ENCODE data around the gene PCDHB5. TPM values are rescaled to one million over a fixed set of nuclear protein-coding genes. Genes with fewer than 3 reads are reported as not detected.
A peak's percentile ranks its signal among the peaks of the same experiment; 100 is the strongest.

Gene PCDHB5
- total and polyA plus RNA-seq, 9 of the 15 experiments (the other 6 are each of a cell fraction or from before 2014, with no cell fraction given) = not detected

GRCh38 chr5:141121563-141121962 is 13.4 kb upstream of the PCDHB5 start, which contains the start of gene PCDHB4:
Gene PCDHB4 (plus strand): TSS chr5:141121818. CDS start chr5:141121999, 181 bp downstream.
- no peaks in the 10 kb centered on the region for H3K9me1 ChIP-seq (ENCODE audit: control insufficient read depth, insufficient read depth, low read length)
- H3K4me3 ChIP-seq = no peak within 1 kb of the TSS
- H3K9ac ChIP-seq (ENCODE audit: insufficient read depth in 1 of 2, low read depth in 2 of 2, low read length in 2 of 2) = no peak within 1 kb of the TSS
- TF ChIP-seq ARID1B (IDR thresholded peaks at IDR 0.05) (no peak), ZNF395 (CRISPR knock-in tag; IDR thresholded peaks at IDR 0.05) (no peak), ARHGAP35 (IDR thresholded peaks at IDR 0.05; ENCODE audit: partially characterized antibody) (no peak), CTCF (IDR thresholded peaks at IDR 0.05 in 2 of 3, conservative IDR thresholded peaks at IDR 0.05 in 1 of 3; ENCODE audit: insufficient read depth in 2 of 3, low read depth in 1 of 3, low read length in 3 of 3) (peak; percentile 34 to 48 (median 35); a peak in 2 of 6 replicates), ZNF609 (CRISPR knock-in tag; IDR thresholded peaks at IDR 0.05; ENCODE audit: borderline replicate concordance) (no peak), RAD21 (CRISPR knock-in tag; conservative IDR thresholded peaks at IDR 0.05 in 1 of 2, IDR thresholded peaks at IDR 0.05 in 1 of 2) (peak in 1 of 2 experiments; percentile 18; a peak in 1 of 4 replicates), ZNF551 (CRISPR knock-in tag; IDR thresholded peaks at IDR 0.05) (no peak), TAF7 (tag; IDR thresholded peaks at IDR 0.05) (no peak)
- no peaks in the 10 kb centered on the region for H4K20me1 ChIP-seq (replicated peaks; ENCODE audit: control insufficient read depth, insufficient read depth, low read length)
- ChIA-PET CTCF (ENCODE audit: low intra/inter-chr PET ratio) (interaction anchor here (0.6 kb wide), 1 partner anchor 83 kb away, joined by 3 read pairs; no protein-coding TSS in a partner anchor), POLR2A (interaction anchor here (0.6 kb wide), 1 partner anchor 108 kb away, joined by 3 read pairs; no protein-coding TSS in a partner anchor)
- ATAC-seq (no peak), FAIRE-seq (no peak), DNase-seq (ENCODE audit: extremely low read depth in 1 of 4, low spot score in 3 of 4) (peak in 1 of 4 experiments; percentile 34)
- no peak within 1 kb of the TSS for H3K27ac ChIP-seq (ENCODE audit: extremely low read depth, low read depth, low read length)
- H2AFZ ChIP-seq (ENCODE audit: low read depth, low read length) = peak within 1 kb of the TSS; percentile 2; the same call in 1 of the 2 replicates
- no peaks in the 10 kb centered on the region for H3K79me2 ChIP-seq (ENCODE audit: control insufficient read depth, insufficient read depth, low read length)
- 3% methylated on average over 16 of the region's 16 CpGs for WGBS (ENCODE audit: insufficient coverage, low coverage, missing lambda C conversion rate)
- H3K27me3 ChIP-seq (ENCODE audit: control insufficient read depth in 2 of 2, insufficient read depth in 2 of 2, low read length in 2 of 2) = no peaks in the 10 kb centered on the region; a peak in 1 of 5 replicates
- no peaks in the 10 kb centered on the region for H3K36me3 ChIP-seq (ENCODE audit: control insufficient read depth, insufficient read depth, low read length)
- intact Hi-C loops (cut with micrococcal nuclease) = no loop called here
- no TSS peak for BruUV-seq (replicated peaks)
- no peak within 1 kb of the TSS for H3K4me2 ChIP-seq (ENCODE audit: insufficient read depth, low read length)
- no peaks in the 10 kb centered on the region for H3K4me1 ChIP-seq (replicated peaks in 1 of 2; ENCODE audit: control insufficient read depth in 2 of 2, insufficient read depth in 2 of 2, low read length in 2 of 2)
- H3K9me3 ChIP-seq (replicated peaks; ENCODE audit: control insufficient read depth, insufficient read depth, low read depth, low read length) = no peaks in the 10 kb centered on the region
- in situ Hi-C loops (cut with MboI) = no loop called here
